Stimulated activated CD8-positive, alpha-beta memory T cell treated with anti-CD3 and anti-CD28 coated beads, Interleukin-2, amount 100 ng/mL, for 48 hours (primary cell): ENCODE measurements around the gene NDFIP2.
"Not testable (repeated sequence)": the region's sequence is repeated elsewhere in the genome, so short reads cannot be mapped to it uniquely, and the experiment has no call there.

ENCODE experiments used
- DNase-seq, 2 donors: peaks; one replicate each; pipeline ENCODE4 v3.0.0-alpha.2; 2020; ENCODE audit warnings: low read depth in 2 of 2

The NDFIP2 gene

DNA sequence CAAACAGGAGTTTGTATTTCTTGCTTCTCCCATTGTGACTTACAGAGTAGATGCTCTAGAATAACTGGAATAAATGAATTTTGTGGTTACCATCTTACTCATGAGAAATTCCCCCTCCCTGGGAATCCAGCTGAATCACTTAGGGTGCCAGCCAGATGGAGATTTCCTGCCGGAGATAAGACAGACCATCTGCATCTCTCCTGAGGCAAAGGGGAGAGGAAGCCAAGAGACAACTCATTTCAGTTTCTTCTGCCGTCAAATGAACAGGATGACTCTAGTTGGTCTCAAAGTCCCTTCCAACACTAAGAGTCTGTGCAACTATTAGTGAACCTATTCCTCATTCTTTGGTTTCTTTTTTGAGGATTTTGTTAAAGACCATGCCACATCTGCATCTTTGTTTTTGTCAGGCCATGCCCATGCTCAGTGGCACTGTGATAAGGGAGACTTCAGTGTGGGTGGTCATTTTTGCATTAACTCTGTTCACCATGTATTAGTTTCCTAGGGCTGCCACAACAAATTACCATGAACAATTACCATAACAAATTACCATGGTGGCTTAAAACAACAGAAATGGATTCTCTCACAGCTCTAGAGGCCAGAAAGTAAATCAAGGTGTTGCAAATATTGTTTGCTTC is 112.8 kb downstream of the NDFIP2 start:
- DNase-seq, result no peak

DNA sequence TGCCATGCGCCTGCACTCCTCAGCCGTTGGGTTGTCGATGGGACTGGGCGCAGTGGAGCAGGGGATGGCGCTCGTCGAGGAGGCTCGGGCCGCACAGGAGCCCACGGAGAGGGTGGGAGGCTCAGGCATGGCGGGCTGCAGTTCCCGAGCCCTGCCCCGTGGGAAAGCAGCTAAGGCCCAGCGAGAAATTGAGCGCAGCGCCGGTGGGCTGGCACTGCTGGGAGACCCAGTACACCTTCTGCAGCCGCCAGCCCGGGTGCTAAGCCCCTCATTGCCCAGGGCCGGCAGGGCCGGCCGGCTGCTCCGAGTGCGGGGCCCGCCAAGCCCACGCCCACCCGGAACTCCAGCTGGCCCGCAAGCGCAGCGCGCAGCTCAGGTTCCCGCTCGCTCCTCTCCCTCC is 119.2 kb downstream of the NDFIP2 start:
- DNase-seq, result not testable (repeated sequence)

DNA sequence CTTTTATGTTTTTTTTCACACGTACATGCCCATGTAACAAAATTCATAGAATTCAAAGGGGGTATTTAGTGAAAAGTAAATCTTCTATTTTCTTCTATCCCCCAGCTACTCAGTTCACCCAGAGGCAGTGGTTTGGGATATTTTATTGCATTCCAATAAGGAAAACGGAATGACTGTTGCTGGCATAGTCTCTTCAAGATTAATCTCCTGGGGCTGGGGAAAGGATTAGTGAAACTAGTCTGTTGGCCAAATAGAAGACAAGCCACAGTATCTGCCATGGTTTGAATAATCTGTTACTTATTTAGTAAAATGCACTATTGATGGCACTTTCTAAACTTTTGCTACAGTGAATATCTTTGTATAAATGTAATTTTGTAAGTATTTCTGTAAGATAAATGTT is 122.0 kb downstream of the NDFIP2 start:
- DNase-seq, result no peak

DNA sequence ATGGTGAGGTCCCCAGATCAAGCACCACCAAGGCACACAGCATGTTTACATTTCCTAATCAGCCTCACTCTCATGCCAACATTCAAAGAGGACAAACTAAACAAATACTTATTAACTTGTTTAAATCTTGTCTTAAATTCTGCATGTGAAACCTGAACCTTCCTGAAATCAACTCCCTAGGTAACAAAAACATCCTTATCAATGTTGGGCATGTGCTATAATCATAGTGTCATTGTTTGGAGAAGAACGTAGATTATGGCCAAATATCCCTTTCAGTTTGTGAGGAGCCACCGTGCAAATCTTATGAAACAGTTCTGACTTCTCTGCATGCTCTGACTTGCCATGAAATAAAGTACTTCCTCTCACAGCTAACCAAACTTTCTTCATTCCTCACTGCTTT is 123.8 kb downstream of the NDFIP2 start:
- no peak for DNase-seq
